Subcutaneous adipose tissue (tissue), 4 donors: ENCODE data around the gene CX3CL1. TPM values are rescaled to one million over a fixed set of nuclear protein-coding genes. Genes with fewer than 3 reads are reported as not detected.

Experiments used
- CTCF ChIP-seq: fragments of 450-650 bp; IDR thresholded peaks from one replicate; pipeline ENCODE4 v1.5.1; 2016; ENCODE audit warnings: low read depth, mild to moderate bottlenecking, control low read depth, antibody characterized with exemption, moderate library complexity
- total RNA-seq, 4 donors: library from RNA; depleted of rRNA; stranded (reverse); fragments of >200 nt; gene quantifications; one replicate each; pipeline ENCODE4 v1.1.0, GENCODE V29; 2016

The CX3CL1 gene
- total RNA-seq, 4 donors from 2014 or later, result 4.7 to 25.4 (median 6.2) TPM

GRCh38 chr16:57380671-57381462, 8.6 kb downstream of the CX3CL1 start:
- TF ChIP-seq CTCF, result no peak

- TF ChIP-seq CTCF, result no peak
These were observed 9.7 kb downstream of the CX3CL1 start for GRCh38 chr16:57381791-57382534.

- no peak for TF ChIP-seq CTCF
These were observed 10.4 kb downstream of the CX3CL1 start for GRCh38 chr16:57382535-57383275.

GRCh38 chr16:57383276-57384247, 11.3 kb downstream of the CX3CL1 start:
- no peak for TF ChIP-seq CTCF

GRCh38 chr16:57384248-57385070, 12.2 kb downstream of the CX3CL1 start:
- TF ChIP-seq CTCF, result no peak

- no peak for TF ChIP-seq CTCF
These were observed 12.8 kb downstream of the CX3CL1 start for GRCh38 chr16:57385083-57385482.
